GM06990 (cell line): Measurements from ENCODE around the gene VPS35.

Source experiments
- DNase-seq: peaks from one replicate; pipeline ENCODE4 v3.0.0-alpha.2; 2011; ENCODE audit not compliant: insufficient read length; ENCODE audit errors: extremely low read depth
- H3K27me3 ChIP-seq: replicated peaks from 2 replicates; pipeline ENCODE4 v1.6.0; 2011; ENCODE audit warnings: low read length; ENCODE audit not compliant: control insufficient read depth, insufficient read depth
- H3K36me3 ChIP-seq: 2 replicates; pipeline ENCODE4 v1.5.1; 2011; ENCODE audit warnings: low read length; ENCODE audit not compliant: control insufficient read depth, insufficient read depth
- H3K4me3 ChIP-seq: replicated peaks from 2 replicates; pipeline ENCODE4 v1.5.1; 2011; ENCODE audit warnings: low read depth, mild to moderate bottlenecking, control low read depth, low read length
- CTCF ChIP-seq: IDR thresholded peaks from 2 replicates; pipeline ENCODE4 v1.5.1; 2011; ENCODE audit warnings: low read length, control low read depth, mild to moderate bottlenecking, inconsistent platforms; ENCODE audit not compliant: insufficient read depth, poor library complexity, severe bottlenecking

Gene VPS35

GRCh38 chr16:46620266-46621005 lies 68.5 kb downstream of the VPS35 start:
- no peaks in the 10 kb centered on the region for H3K27me3 ChIP-seq
- no peak for TF ChIP-seq CTCF
- peaks cover 3% of the 10 kb centered on the region for H3K36me3 ChIP-seq
- H3K4me3 ChIP-seq: peak overlapping the region; percentile 74
- no peak for DNase-seq

GRCh38 chr16:46618516-46618915 lies 70.5 kb downstream of the VPS35 start:
- no peak for TF ChIP-seq CTCF
- H3K4me3 ChIP-seq: no peak overlapping the region; the same call in 1 of the 2 replicates
- no peaks in the 10 kb centered on the region for H3K27me3 ChIP-seq
- peaks cover 3% of the 10 kb centered on the region for H3K36me3 ChIP-seq
- DNase-seq: no peak

GRCh38 chr16:46614006-46614405 lies 75.0 kb downstream of the VPS35 start:
- Histone ChIP-seq H3K4me3 (no peak overlapping the region), H3K27me3 (no peaks in the 10 kb centered on the region), H3K36me3 (peaks cover 6% of the 10 kb centered on the region)
- no peak for DNase-seq
- no peak for TF ChIP-seq CTCF

GRCh38 chr16:46613352-46613751 lies 75.6 kb downstream of the VPS35 start:
- H3K36me3 ChIP-seq: peaks cover 6% of the 10 kb centered on the region
- DNase-seq: no peak
- no peak overlapping the region; the same call in 1 of the 2 replicates for H3K4me3 ChIP-seq
- no peak for TF ChIP-seq CTCF
- no peaks in the 10 kb centered on the region for H3K27me3 ChIP-seq

GRCh38 chr16:46612121-46612520 lies 76.9 kb downstream of the VPS35 start:
- peak; percentile 36 for DNase-seq
- peak; percentile 5 for TF ChIP-seq CTCF
- peak overlapping the region; percentile 29; the same call in 1 of the 2 replicates for H3K4me3 ChIP-seq
- H3K27me3 ChIP-seq: no peaks in the 10 kb centered on the region
- peaks cover 7% of the 10 kb centered on the region for H3K36me3 ChIP-seq
